T-helper 2 cell treated with Interferon-gamma antibody and Interleukin-4, amounts not matched to agents 100 ng/mL and 5 ng/mL, for 36 hours (primary cell): Measurements from ENCODE around the gene CTNNA2. TPM values are rescaled to one million over a fixed set of nuclear protein-coding genes. Genes with fewer than 3 reads are reported as not detected.

Source experiments
- intact Hi-C: fragments of 100-400 bp; cut with micrococcal nuclease; formaldehyde crosslinking; loops from one replicate; pipeline ENCODE4 v1.15.1; 2023
- total RNA-seq: library from RNA; stranded (reverse); gene quantifications from 2 replicates; pipeline ENCODE4 v1.2.3, GENCODE V29; 2022

CTNNA2 gene
- total RNA-seq, 1 donor from 2014 or later = not detected

GRCh38 chr2:79702905-79703304 lies 190.1 kb downstream of the CTNNA2 start:
- intact Hi-C loops = no loop called here

- intact Hi-C loops = no loop called here
These were observed 198.2 kb downstream of the CTNNA2 start for GRCh38 chr2:79711098-79711497.

DNA sequence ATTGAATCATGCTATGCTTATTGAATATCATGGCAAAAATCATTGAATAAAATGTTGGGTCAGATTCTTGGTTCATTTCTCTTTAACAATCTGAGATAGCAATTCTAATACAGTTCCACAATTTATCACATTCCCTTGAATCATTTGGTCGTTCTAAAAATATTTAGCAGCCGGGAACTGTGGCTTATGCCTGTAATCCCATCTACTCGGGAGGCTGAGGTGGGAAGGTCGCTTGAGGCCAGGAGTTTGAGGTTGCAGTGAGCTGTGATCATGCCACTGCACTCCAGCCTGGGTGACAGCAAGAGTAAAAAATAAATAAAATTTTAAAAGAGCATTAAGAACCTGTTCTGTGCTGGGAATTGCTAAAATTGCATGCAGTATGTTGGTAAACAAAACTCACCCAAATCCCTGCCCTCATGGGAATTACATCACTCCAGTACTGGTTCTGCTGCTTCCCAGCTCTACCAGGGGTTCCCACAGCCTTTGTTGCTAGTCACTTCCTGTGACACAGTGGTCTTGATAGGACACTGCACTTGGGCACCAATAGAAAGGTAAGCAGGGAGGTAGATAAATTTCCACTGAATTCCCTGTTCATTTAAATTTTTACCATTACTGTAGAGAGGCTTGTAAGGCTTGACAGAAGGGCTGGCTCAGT lies 200.4 kb downstream of the CTNNA2 start:
- intact Hi-C loops = no loop called here

GRCh38 chr2:79714283-79714682 lies 201.4 kb downstream of the CTNNA2 start:
- intact Hi-C loops = no loop called here

- intact Hi-C loops = no loop called here
These were observed 202.5 kb downstream of the CTNNA2 start for GRCh38 chr2:79715338-79715737.

- intact Hi-C loops = no loop called here
These were observed 203.4 kb downstream of the CTNNA2 start for GRCh38 chr2:79716266-79716665.

DNA sequence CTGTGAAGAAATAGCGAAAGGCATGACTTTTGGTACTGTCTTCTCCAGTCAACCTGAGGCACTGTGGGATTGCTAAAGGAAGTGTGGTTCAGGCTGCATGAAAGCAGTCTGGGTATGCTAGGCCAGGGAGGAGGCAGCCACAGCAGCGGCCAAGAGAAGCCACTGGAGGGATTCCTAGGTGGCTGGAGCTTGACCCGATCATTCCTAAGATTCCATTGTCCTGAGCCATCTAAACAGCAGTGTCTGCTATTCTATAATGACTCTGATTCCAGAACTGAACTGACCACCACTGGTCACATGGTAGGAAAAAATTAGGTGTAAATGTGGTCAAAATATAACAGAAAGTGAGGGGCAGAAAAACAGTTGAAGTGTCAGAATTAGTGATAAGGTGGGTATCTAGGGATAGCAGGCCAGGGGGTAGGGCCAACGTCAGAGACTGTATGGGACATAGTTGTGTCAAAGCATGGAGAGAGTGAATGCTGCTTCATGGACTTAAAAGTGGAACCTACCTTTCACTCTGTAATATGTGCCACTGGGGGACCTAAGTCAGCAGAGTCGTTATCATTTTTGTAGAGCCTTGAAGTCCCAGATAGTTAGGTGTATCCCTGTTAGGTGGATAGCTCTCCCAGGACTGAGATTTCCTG lies 204.6 kb downstream of the CTNNA2 start:
- intact Hi-C loops = no loop called here

DNA sequence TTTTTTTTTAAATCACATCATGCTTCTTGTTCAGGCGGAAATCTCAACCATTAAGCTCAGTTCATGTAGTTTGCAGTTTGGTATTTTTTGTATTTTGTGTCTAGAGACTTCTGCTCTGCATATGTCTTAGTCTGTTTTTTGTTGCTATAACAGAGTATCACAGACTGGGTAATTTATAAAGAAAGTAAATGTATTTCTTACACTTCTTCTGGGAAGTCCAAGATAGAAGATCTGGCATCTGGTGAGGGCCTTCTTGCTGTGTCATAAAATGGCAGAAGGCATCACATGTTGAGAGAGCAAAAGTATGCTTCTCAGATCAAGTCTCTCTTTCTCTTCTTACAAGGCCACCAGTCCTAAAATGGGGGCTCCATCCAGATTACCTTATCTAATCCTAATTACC lies 208.2 kb downstream of the CTNNA2 start:
- intact Hi-C loops = no loop called here

DNA sequence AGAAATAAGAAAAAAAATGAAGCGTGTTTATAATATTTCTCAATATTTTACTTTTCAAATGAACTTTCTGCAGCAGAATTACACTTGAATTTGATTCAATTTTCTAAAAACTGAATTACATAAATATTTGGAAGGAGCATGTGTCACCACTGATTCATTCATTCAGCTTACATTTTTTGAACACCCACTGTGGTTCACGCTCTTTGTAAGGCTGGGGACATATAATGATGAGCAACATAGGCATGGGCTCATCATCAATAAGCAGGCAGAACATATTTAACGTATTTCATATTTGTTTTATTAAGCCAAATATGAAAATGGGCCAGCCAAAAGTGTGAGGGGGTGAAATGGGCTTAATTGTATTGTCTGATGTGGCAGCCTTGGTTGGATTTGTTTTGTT lies 209.1 kb downstream of the CTNNA2 start:
- intact Hi-C loops = no loop called here

GRCh38 chr2:79723830-79724229 lies 211.0 kb downstream of the CTNNA2 start:
- intact Hi-C loops = no loop called here

DNA sequence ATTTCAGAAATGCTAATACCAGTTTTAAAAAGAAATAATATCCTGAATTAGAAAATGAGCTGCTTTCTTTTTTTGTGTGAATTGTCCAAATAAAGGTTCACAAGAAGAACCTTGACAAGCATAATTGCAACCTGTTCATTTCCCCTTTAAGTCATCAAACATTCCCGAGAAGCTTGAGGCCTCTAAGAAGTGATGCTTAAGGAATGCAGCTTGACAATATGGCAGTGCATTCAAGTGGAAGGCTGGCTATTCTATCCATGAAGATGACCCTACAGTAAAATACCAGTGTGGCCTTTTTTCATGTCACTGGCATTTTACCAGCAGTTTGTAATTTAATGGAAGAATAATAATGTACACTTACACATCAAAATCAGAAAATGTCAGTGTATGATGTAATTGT lies 216.7 kb downstream of the CTNNA2 start:
- intact Hi-C loops = no loop called here

GRCh38 chr2:79734518-79734917 lies 221.7 kb downstream of the CTNNA2 start:
- intact Hi-C loops = no loop called here

DNA sequence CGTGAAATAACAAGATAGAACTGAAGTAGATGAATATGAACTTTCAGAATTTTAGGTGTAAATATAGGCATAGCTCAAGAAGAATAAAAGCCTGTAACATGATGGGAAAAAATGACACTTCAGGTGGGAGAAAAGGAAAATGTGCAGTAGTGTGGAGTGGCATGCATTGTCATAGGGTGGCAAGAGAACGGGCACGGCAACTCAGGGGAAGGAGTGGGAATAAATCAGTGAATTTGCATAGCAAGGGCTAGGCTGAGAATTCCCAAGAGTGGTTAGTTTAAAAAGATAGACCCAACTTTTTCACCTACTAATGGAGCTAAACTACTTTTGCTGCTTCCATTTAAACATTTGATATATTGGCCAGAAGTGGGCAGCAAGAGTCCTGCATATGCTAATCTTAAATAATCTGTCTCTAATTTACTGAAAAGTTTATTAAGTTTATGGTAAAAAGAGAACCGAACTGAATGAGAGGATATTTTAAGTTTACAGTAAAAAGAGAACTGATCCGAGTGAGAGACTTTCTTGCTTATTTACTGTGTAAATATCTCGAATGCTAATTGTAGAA lies 228.1 kb downstream of the CTNNA2 start:
- intact Hi-C loops = no loop called here

DNA sequence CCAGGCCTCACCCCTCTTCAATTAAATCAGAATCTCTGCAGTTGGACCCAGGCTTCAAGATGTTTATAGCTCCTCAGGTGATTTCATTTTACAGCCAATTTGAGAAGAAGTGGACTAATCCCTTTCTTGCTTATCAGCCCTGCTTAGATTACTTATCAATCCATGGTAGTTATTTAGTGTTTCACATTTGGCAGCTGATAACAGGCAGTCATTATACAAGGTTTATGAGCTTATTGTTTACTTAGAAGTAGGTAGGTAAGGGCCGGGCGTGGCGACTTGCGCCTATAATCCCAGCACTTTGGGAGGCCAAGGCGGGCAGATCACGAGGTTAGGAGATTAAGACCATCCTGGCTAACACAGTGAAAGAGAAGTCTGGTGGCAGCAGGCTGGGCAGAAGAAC lies 237.5 kb downstream of the CTNNA2 start:
- intact Hi-C loops = no loop called here

GRCh38 chr2:79757526-79757925 lies 244.7 kb downstream of the CTNNA2 start:
- intact Hi-C loops = no loop called here

GRCh38 chr2:79758042-79758441 lies 245.2 kb downstream of the CTNNA2 start:
- intact Hi-C loops = no loop called here

GRCh38 chr2:79758749-79759282 lies 246.0 kb downstream of the CTNNA2 start:
- intact Hi-C loops = no loop called here

GRCh38 chr2:79770926-79771325 lies 258.1 kb downstream of the CTNNA2 start:
- intact Hi-C loops = no loop called here

- intact Hi-C loops = no loop called here
These were observed 258.6 kb downstream of the CTNNA2 start for GRCh38 chr2:79771493-79771892.

- intact Hi-C loops = no loop called here
These were observed 261.2 kb downstream of the CTNNA2 start for GRCh38 chr2:79774016-79774415.

DNA sequence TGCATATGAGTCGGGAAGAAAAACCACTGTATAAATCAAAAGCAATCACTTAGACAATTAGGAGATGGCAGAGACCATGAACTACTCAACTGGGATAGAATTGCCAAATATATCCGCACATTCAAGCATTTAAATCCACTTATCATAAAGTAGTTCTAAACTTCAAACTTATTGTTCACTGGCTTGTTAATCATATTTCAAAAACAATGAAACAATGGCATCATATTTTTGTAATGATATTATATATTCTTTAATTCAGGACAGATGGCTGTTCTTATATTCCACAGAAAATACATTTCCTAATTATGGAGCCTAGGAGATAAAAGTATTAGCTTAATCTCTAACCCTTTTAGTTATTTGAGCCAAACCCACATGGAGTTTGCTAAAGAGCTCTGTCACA lies 263.6 kb downstream of the CTNNA2 start:
- intact Hi-C loops = no loop called here

DNA sequence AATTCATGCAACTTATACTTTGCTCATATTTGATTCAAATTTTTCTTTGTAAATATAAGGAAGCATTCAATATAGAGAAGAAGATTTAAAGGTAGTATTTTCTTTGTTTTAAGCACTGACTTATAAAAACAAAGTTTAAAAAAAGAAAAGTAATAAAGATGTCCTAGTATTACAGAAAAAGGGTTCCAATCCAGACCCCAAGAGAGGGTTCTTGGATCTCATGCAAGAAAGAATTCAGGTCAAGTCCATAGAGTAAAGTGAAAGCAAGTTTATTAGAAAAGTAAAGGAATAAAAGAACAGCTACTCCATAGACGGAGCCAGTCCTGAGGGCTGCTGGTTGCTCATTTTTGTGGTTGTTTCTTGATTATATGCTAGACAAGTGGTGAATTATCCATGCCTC lies 267.9 kb downstream of the CTNNA2 start:
- intact Hi-C loops = no loop called here
